Measurements from ENCODE around the gene GREB1. TPM values are rescaled to one million over a fixed set of nuclear protein-coding genes. Genes with fewer than 3 reads are reported as not detected.

Gene GREB1
- total and polyA plus RNA-seq, 2 of the 13 experiments (the other 11 are each of a cell fraction or from before 2014, with no cell fraction given) = 31.3 to 61.2 TPM

DNA sequence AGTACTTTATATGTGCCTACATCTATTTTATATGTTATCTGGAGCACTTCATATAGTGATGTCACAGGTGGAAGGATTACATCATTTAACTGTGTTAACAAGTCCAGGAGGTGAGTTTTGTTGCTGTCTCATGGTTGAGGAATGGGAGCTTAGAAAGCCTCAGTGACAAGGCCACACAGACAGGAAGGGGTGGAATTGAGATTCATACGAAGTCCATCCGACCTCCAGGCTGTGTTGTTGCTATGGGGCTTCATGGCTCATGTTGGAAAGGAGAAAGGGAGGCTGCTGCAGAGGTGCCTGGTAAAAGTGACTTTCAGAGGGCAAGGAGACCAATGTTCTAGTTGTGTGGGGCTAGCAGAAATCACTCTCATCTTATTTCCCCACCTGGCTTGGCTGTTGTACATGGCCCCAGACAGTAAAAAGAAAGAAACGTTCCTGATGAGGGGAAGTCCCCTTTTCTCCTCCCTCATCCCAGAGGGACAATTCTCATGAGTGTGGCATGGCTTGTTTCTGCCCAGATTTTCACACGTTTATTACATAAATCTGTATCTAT is 31.0 kb upstream of the GREB1 start (continued):
- TF ChIP-seq TBL1XR1 (IDR thresholded peaks at IDR 0.05; ENCODE audit: borderline replicate concordance, low read length, partially characterized antibody) (no peak), ZNF343 (CRISPR knock-in tag; IDR thresholded peaks at IDR 0.05) (0 out of 2 replicates have a peak, but pooled peaks have one; percentile 49), THYN1 (CRISPR knock-in tag; IDR thresholded peaks at IDR 0.05; ENCODE audit: borderline replicate concordance, low read depth) (no peak), HNRNPK (IDR thresholded peaks at IDR 0.05; ENCODE audit: low read depth, low read length, poor library complexity, severe bottlenecking) (no peak), ZNF496 (CRISPR knock-in tag; IDR thresholded peaks at IDR 0.05; ENCODE audit: insufficient replicate concordance) (no peak), SOX6 (IDR thresholded peaks at IDR 0.05) (no peak), SOX6 (CRISPR knock-in tag; IDR thresholded peaks at IDR 0.05) (peak; percentile 44; the same call in 1 of the 2 replicates), ZNF136 (CRISPR knock-in tag; IDR thresholded peaks at IDR 0.05; ENCODE audit: low read depth) (no peak), GTF3A (CRISPR knock-in tag; conservative IDR thresholded peaks at IDR 0.05) (peak; percentile 70; the same call in 1 of the 2 replicates)
- TF ChIP-seq, protein P1, sequence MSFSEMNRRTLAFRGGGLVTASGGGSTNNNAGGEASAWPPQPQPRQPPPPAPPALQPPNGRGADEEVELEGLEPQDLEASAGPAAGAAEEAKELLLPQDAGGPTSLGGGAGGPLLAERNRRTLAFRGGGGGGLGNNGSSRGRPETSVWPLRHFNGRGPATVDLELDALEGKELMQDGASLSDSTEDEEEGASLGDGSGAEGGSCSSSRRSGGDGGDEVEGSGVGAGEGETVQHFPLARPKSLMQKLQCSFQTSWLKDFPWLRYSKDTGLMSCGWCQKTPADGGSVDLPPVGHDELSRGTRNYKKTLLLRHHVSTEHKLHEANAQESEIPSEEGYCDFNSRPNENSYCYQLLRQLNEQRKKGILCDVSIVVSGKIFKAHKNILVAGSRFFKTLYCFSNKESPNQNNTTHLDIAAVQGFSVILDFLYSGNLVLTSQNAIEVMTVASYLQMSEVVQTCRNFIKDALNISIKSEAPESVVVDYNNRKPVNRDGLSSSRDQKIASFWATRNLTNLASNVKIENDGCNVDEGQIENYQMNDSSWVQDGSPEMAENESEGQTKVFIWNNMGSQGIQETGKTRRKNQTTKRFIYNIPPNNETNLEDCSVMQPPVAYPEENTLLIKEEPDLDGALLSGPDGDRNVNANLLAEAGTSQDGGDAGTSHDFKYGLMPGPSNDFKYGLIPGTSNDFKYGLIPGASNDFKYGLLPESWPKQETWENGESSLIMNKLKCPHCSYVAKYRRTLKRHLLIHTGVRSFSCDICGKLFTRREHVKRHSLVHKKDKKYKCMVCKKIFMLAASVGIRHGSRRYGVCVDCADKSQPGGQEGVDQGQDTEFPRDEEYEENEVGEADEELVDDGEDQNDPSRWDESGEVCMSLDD (CRISPR knock-in tag; IDR thresholded peaks at IDR 0.05; ENCODE audit: borderline replicate concordance) = no peak
- TF ChIP-seq, protein P2, sequence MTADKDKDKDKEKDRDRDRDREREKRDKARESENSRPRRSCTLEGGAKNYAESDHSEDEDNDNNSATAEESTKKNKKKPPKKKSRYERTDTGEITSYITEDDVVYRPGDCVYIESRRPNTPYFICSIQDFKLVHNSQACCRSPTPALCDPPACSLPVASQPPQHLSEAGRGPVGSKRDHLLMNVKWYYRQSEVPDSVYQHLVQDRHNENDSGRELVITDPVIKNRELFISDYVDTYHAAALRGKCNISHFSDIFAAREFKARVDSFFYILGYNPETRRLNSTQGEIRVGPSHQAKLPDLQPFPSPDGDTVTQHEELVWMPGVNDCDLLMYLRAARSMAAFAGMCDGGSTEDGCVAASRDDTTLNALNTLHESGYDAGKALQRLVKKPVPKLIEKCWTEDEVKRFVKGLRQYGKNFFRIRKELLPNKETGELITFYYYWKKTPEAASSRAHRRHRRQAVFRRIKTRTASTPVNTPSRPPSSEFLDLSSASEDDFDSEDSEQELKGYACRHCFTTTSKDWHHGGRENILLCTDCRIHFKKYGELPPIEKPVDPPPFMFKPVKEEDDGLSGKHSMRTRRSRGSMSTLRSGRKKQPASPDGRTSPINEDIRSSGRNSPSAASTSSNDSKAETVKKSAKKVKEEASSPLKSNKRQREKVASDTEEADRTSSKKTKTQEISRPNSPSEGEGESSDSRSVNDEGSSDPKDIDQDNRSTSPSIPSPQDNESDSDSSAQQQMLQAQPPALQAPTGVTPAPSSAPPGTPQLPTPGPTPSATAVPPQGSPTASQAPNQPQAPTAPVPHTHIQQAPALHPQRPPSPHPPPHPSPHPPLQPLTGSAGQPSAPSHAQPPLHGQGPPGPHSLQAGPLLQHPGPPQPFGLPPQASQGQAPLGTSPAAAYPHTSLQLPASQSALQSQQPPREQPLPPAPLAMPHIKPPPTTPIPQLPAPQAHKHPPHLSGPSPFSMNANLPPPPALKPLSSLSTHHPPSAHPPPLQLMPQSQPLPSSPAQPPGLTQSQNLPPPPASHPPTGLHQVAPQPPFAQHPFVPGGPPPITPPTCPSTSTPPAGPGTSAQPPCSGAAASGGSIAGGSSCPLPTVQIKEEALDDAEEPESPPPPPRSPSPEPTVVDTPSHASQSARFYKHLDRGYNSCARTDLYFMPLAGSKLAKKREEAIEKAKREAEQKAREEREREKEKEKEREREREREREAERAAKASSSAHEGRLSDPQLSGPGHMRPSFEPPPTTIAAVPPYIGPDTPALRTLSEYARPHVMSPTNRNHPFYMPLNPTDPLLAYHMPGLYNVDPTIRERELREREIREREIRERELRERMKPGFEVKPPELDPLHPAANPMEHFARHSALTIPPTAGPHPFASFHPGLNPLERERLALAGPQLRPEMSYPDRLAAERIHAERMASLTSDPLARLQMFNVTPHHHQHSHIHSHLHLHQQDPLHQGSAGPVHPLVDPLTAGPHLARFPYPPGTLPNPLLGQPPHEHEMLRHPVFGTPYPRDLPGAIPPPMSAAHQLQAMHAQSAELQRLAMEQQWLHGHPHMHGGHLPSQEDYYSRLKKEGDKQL (CRISPR knock-in tag; IDR thresholded peaks at IDR 0.05; ENCODE audit: low read depth) = no peak
- TF ChIP-seq, protein P3, sequence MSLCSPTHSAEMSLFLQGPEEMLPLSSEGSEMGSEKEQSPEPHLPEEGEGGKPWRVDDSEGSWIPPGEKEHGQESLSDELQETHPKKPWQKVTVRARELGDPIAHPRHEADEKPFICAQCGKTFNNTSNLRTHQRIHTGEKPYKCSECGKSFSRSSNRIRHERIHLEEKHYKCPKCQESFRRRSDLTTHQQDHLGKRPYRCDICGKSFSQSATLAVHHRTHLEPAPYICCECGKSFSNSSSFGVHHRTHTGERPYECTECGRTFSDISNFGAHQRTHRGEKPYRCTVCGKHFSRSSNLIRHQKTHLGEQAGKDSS (CRISPR knock-in tag; IDR thresholded peaks at IDR 0.05; ENCODE audit: borderline replicate concordance, low read depth) = no peak; the same call in 1 of the 2 replicates
- TF ChIP-seq, protein P4, sequence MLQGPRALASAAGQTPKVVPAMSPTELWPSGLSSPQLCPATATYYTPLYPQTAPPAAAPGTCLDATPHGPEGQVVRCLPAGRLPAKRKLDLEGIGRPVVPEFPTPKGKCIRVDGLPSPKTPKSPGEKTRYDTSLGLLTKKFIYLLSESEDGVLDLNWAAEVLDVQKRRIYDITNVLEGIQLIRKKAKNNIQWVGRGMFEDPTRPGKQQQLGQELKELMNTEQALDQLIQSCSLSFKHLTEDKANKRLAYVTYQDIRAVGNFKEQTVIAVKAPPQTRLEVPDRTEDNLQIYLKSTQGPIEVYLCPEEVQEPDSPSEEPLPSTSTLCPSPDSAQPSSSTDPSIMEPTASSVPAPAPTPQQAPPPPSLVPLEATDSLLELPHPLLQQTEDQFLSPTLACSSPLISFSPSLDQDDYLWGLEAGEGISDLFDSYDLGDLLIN (CRISPR knock-in tag; IDR thresholded peaks at IDR 0.05; ENCODE audit: borderline replicate concordance) = no peak
- TF ChIP-seq, protein P5, sequence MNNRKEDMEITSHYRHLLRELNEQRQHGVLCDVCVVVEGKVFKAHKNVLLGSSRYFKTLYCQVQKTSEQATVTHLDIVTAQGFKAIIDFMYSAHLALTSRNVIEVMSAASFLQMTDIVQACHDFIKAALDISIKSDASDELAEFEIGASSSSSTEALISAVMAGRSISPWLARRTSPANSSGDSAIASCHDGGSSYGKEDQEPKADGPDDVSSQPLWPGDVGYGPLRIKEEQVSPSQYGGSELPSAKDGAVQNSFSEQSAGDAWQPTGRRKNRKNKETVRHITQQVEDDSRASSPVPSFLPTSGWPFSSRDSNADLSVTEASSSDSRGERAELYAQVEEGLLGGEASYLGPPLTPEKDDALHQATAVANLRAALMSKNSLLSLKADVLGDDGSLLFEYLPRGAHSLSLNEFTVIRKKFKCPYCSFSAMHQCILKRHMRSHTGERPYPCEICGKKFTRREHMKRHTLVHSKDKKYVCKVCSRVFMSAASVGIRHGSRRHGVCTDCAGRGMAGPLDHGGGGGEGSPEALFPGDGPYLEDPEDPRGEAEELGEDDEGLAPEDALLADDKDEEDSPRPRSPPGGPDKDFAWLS (CRISPR knock-in tag; IDR thresholded peaks at IDR 0.05; ENCODE audit: borderline replicate concordance) = peak; percentile 48; the same call in 1 of the 2 replicates
- TF ChIP-seq, protein P6, sequence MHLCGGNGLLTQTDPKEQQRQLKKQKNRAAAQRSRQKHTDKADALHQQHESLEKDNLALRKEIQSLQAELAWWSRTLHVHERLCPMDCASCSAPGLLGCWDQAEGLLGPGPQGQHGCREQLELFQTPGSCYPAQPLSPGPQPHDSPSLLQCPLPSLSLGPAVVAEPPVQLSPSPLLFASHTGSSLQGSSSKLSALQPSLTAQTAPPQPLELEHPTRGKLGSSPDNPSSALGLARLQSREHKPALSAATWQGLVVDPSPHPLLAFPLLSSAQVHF (CRISPR knock-in tag; IDR thresholded peaks at IDR 0.05) = no peak

All from HepG2 (cell line).